Ectodermal cell (in vitro differentiated cells): ENCODE measurements around the gene SNCAIP. TPM values are rescaled to one million over a fixed set of nuclear protein-coding genes. Genes with fewer than 3 reads are reported as not detected.
A peak's percentile ranks its signal among the peaks of the same experiment; 100 is the strongest.

Source experiments
- H3K27ac ChIP-seq: 2 replicates; pipeline ENCODE4 v1.7.0; 2013; ENCODE audit warnings: mild to moderate bottlenecking, low read depth, low read length; ENCODE audit not compliant: insufficient read depth, poor library complexity, severe bottlenecking
- H3K27me3 ChIP-seq: 2 replicates; pipeline ENCODE4 v1.7.0; 2013; ENCODE audit warnings: mild to moderate bottlenecking, low read length; ENCODE audit not compliant: insufficient read depth, control insufficient read depth, poor library complexity, severe bottlenecking
- H3K36me3 ChIP-seq: one replicate; pipeline ENCODE4 v1.7.0; 2013; ENCODE audit warnings: low read length; ENCODE audit not compliant: control insufficient read depth, insufficient read depth
- H3K4me1 ChIP-seq: one replicate; pipeline ENCODE4 v1.7.0; 2013; ENCODE audit warnings: low read length; ENCODE audit not compliant: control insufficient read depth, insufficient read depth
- H3K4me3 ChIP-seq: 2 replicates; pipeline ENCODE4 v1.7.0; 2013; ENCODE audit warnings: low read depth, low read length, control low read depth; ENCODE audit not compliant: insufficient read depth
- H3K9me3 ChIP-seq: 2 replicates; pipeline ENCODE4 v1.7.0; 2013; ENCODE audit warnings: mild to moderate bottlenecking, low read length, moderate library complexity; ENCODE audit not compliant: control insufficient read depth
- WGBS, 2 experiments: methylation state at CpG; one replicate each; pipeline ENCODE4 v1.1.7; 2013; ENCODE audit warnings: missing lambda C conversion rate in 2 of 2; 5-methylcytosine and 5-hydroxymethylcytosine counted together
- polyA plus RNA-seq, 4 experiments: library from polyadenylated mRNA; stranded (reverse); fragments of 50-300 nt; gene quantifications; one replicate each; pipeline ENCODE4 v1.2.3, GENCODE V29; 2013

Gene SNCAIP
- 15.3 TPM for polyA plus RNA-seq (2013, experiment 1 of 4)
- polyA plus RNA-seq (2013, experiment 2 of 4) = 12.8 TPM
- polyA plus RNA-seq (2013, experiment 3 of 4) = 16.0 TPM
- polyA plus RNA-seq (2013, experiment 4 of 4) = 15.6 TPM

GRCh38 chr5:122311961-122312590 is at the start of gene SNCAIP:
TSS of gene SNCAIP (plus strand) at chr5:122312237. CDS start at chr5:122391135, 78,898 bp downstream.
- Histone ChIP-seq H3K36me3 (no peaks in the 10 kb centered on the region), H3K27ac (peak within 1 kb of the TSS; percentile 9), H3K4me1 (peaks cover 5% of the 10 kb centered on the region), H3K9me3 (no peaks in the 10 kb centered on the region), H3K27me3 (peaks cover 27% of the 10 kb centered on the region), H3K4me3 (peak within 1 kb of the TSS; percentile 76)
- WGBS, 2 experiments = 0% methylated on average over 78 of the region's 78 CpGs

- H3K27me3 ChIP-seq = no peaks in the 10 kb centered on the region
- no peaks in the 10 kb centered on the region for H3K36me3 ChIP-seq
- no peaks in the 10 kb centered on the region for H3K9me3 ChIP-seq
- no peaks in the 10 kb centered on the region for H3K4me1 ChIP-seq
- no peak overlapping the region for H3K4me3 ChIP-seq
- H3K27ac ChIP-seq = no peak overlapping the region
Measured at GRCh38 chr5:122263352-122264030, 48.5 kb upstream of the SNCAIP start.

DNA sequence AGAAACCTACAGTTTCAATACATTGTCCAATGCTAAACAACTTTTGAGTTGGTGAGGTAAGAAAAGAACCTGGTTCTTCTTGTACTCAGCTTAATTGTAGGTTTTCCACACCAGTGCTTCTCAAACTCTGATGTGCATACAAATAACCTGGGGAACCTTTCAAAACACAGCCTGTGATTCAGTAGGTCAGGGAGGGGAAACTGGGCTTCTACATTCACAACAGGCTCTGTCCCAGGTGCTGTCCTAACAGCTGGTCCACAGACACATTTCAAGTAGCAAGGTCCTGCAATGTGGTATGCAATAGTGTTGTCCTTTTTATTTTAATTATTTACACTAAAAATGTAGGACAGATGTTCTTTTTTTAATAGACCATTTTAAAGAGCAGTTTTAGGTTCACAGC is 47.4 kb upstream of the SNCAIP start:
- Histone ChIP-seq H3K36me3 (no peaks in the 10 kb centered on the region), H3K27ac (no peak overlapping the region), H3K4me1 (no peaks in the 10 kb centered on the region), H3K27me3 (no peaks in the 10 kb centered on the region), H3K4me3 (no peak overlapping the region), H3K9me3 (no peaks in the 10 kb centered on the region)

GRCh38 chr5:122267185-122267584 is 44.9 kb upstream of the SNCAIP start:
- no peaks in the 10 kb centered on the region for H3K4me1 ChIP-seq
- no peaks in the 10 kb centered on the region for H3K27me3 ChIP-seq
- H3K36me3 ChIP-seq = no peaks in the 10 kb centered on the region
- WGBS, 2 experiments = 92% methylated on average over 6 of the region's 6 CpGs
- H3K27ac ChIP-seq = no peak overlapping the region
- no peak overlapping the region for H3K4me3 ChIP-seq
- no peaks in the 10 kb centered on the region for H3K9me3 ChIP-seq

GRCh38 chr5:122273696-122274095 is 38.3 kb upstream of the SNCAIP start:
- no peaks in the 10 kb centered on the region for H3K27me3 ChIP-seq
- no peaks in the 10 kb centered on the region for H3K36me3 ChIP-seq
- no peak overlapping the region for H3K4me3 ChIP-seq
- H3K4me1 ChIP-seq = no peaks in the 10 kb centered on the region
- no peak overlapping the region for H3K27ac ChIP-seq
- WGBS, 2 experiments = 83 to 92% methylated on average over 1 of the region's 1 CpG
- no peaks in the 10 kb centered on the region for H3K9me3 ChIP-seq

DNA sequence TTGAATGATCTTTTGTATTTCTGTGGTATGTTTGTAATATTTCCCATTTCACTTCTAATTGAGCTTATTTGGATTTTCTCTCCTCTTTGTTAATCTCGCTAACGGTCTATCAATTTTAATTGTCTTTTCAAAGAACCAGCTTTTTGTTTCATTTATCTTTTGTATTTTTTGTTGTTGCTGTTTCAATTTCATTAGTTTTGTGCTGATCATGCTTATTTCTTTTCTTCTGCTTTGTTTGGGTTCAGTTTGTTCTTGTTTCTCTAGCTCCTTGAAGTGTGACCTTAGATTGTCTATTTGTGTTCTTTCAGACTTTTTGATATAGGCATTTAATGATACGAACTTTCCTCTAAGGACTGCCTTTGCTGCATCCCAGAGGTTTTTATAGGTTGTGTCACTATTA is 28.4 kb upstream of the SNCAIP start:
- WGBS, 2 experiments = 83 to 100% methylated on average over 1 to 3 of the region's 3 CpGs
- Histone ChIP-seq H3K27ac (no peak overlapping the region), H3K27me3 (no peaks in the 10 kb centered on the region), H3K4me1 (no peaks in the 10 kb centered on the region), H3K4me3 (no peak overlapping the region), H3K9me3 (no peaks in the 10 kb centered on the region), H3K36me3 (no peaks in the 10 kb centered on the region)

DNA sequence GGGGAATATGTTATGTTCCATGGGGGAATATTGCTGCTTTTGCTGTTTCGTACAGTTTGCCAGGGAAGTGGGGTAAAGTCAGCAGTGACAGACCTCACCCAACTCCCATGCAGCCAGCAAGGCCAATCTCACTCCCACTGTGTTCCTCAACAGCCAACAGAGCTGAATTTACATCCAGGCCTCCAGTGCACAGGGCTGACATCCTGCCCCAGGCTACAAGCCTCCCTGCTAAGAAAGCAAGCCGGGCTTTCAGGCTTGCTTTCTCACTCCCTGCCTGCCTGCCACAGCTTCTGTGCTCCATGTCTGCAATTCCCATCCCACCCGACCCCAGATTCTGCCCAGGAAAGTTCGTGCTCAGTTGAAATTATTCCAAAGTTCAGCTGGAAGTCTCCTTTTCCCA is 25.5 kb upstream of the SNCAIP start:
- no peak overlapping the region for H3K4me3 ChIP-seq
- H3K9me3 ChIP-seq = no peaks in the 10 kb centered on the region
- H3K27ac ChIP-seq = no peak overlapping the region
- H3K27me3 ChIP-seq = no peaks in the 10 kb centered on the region
- H3K36me3 ChIP-seq = no peaks in the 10 kb centered on the region
- H3K4me1 ChIP-seq = no peaks in the 10 kb centered on the region
- 63 to 65% methylated on average over 4 of the region's 4 CpGs for WGBS, 2 experiments

DNA sequence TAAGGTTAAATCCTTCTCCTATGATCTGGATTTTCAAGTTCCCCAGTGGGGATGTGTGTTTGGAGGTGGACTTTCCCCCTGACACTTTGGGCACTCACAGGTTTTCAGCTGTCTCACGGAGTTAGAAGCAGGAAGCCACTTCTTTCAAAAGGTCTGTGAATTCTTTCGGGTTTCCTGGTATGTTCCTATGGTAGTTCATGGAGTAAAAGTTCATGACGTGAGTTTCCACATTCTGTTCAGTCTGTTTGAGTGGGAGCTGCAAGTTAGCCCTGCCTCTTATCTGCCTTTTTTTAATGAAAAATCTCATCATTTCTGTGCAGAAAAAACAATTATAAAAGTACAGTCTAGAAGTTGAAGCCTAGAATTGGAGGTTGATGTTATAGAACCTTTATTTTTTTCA is 24.9 kb upstream of the SNCAIP start:
- no peaks in the 10 kb centered on the region for H3K36me3 ChIP-seq
- no peaks in the 10 kb centered on the region for H3K27me3 ChIP-seq
- H3K4me3 ChIP-seq = no peak overlapping the region
- no peak overlapping the region for H3K27ac ChIP-seq
- H3K4me1 ChIP-seq = no peaks in the 10 kb centered on the region
- no peaks in the 10 kb centered on the region for H3K9me3 ChIP-seq
- WGBS, 2 experiments = 70 to 74% methylated on average over 3 of the region's 3 CpGs

DNA sequence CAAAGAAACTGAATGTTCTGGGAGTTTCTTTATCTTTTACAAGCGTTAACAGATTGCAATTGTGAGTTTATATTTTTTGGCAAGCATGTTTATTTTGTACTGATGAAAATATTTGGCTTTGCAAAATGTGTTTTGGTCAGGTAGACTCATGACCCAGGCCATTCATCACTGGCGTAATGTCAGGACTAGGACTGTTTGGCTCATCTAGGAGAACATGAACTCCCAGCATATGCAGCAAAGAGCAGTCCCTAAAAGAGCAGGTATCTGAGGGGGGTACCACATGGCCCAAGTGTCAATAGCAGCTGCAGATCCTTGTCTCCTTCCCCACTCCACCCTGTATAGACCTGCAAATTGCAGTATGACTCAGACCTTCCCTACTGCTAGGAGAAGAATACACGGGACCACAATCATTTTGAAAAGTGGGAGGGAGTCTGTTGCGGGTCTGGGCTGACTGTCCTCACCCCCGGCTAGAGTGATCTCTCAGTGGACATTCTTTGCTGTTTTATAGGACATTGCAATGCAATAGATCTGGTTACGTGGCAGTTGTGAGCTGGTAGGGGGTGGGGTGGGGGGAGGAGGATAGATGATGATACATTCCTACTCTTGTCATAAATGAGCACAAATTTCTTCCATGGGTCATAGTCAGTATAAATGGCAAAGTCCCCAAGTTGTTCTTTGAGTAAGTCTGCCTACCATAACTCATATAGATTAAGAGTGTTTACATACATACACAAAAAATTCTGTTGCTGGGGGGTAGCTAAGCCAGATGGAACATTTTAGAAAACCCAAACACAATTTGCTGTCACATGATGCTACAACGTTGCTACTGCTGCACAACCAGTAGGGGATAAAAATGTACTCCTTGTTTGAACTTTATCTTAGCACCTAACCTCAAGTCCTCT is 20.8 kb upstream of the SNCAIP start:
- no peaks in the 10 kb centered on the region for H3K4me1 ChIP-seq
- H3K36me3 ChIP-seq = no peaks in the 10 kb centered on the region
- H3K27me3 ChIP-seq = no peaks in the 10 kb centered on the region
- no peaks in the 10 kb centered on the region for H3K9me3 ChIP-seq
- H3K27ac ChIP-seq = no peak overlapping the region
- H3K4me3 ChIP-seq = no peak overlapping the region
- WGBS, 2 experiments = 66 to 71% methylated on average over 7 of the region's 7 CpGs

DNA sequence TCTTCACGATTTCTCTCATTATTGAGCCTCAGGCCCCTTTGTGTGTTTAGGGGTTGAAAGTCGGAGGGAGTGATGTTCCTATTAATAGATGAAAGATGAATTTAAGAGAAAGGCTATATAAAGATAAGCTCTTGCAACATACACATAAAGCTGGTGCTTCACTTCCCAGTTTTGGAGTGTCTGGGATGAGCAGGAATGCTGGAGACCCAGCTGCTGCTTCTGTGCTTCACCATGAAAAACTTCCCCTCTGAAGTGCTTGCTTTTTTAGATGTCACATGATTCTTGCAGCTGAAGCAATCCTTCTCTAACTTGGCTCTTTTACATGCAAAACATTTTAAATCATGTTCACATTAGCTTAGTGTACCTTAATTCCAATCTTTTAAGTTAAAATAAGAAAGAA is 19.7 kb upstream of the SNCAIP start:
- no peaks in the 10 kb centered on the region for H3K36me3 ChIP-seq
- no peaks in the 10 kb centered on the region for H3K4me1 ChIP-seq
- H3K4me3 ChIP-seq = no peak overlapping the region
- H3K9me3 ChIP-seq = no peaks in the 10 kb centered on the region
- 80 to 100% methylated on average over 2 of the region's 2 CpGs for WGBS, 2 experiments
- no peaks in the 10 kb centered on the region for H3K27me3 ChIP-seq
- H3K27ac ChIP-seq = no peak overlapping the region
